Lung (tissue), 12 donors: ENCODE measurements around the gene NDUFS8. TPM values are rescaled to one million over a fixed set of nuclear protein-coding genes. Genes with fewer than 3 reads are reported as not detected.

Source experiments
- ATAC-seq: fragments of 200-7000 bp; cut with Tn5 transposase; one replicate; pipeline ENCODE4 v1.9.1; 2020; ENCODE audit warnings: moderate number of reproducible peaks; ENCODE audit not compliant: insufficient read depth, low FRiP score
- DNase-seq, 3 donors: peaks; one replicate each; pipeline ENCODE4 v3.0.0-alpha.2; 2013 to 2017
- H3K27ac ChIP-seq, 2 donors: one replicate each; pipeline ENCODE4 v1.5.1; 2013; ENCODE audit warnings: mild to moderate bottlenecking in 2 of 2, moderate library complexity in 2 of 2, control low read depth in 1 of 2, inconsistent platforms in 1 of 2, low read depth in 1 of 2, low read length in 1 of 2
- H3K27me3 ChIP-seq, 3 donors: one replicate each; pipeline ENCODE4 v1.5.1; 2013; ENCODE audit warnings: low read length in 2 of 3; ENCODE audit not compliant: control insufficient read depth in 3 of 3, insufficient read depth in 3 of 3
- H3K36me3 ChIP-seq, 4 donors: one replicate each; pipeline ENCODE4 v1.5.1; 2013; ENCODE audit warnings: low read length in 4 of 4, mild to moderate bottlenecking in 1 of 4, moderate library complexity in 1 of 4; ENCODE audit not compliant: control insufficient read depth in 4 of 4, insufficient read depth in 4 of 4
- H3K4me1 ChIP-seq, 5 donors: one replicate each; pipeline ENCODE4 v1.5.1; 2013; ENCODE audit warnings: low read length in 5 of 5, mild to moderate bottlenecking in 2 of 5, moderate library complexity in 1 of 5; ENCODE audit not compliant: control insufficient read depth in 5 of 5, insufficient read depth in 5 of 5
- H3K4me3 ChIP-seq: one replicate; pipeline ENCODE4 v1.5.1; 2013; ENCODE audit warnings: mild to moderate bottlenecking, control low read depth, moderate library complexity
- H3K9ac ChIP-seq, 2 donors: one replicate each; pipeline ENCODE4 v1.5.1; 2013; ENCODE audit warnings: low read length in 2 of 2, control low read depth in 1 of 2; ENCODE audit not compliant: insufficient read depth in 1 of 2
- H3K9me3 ChIP-seq, 4 donors: one replicate each; pipeline ENCODE4 v1.5.1; 2013; ENCODE audit warnings: low read length in 3 of 4, mild to moderate bottlenecking in 1 of 4, moderate library complexity in 1 of 4; ENCODE audit not compliant: control insufficient read depth in 4 of 4, insufficient read depth in 3 of 4
- WGBS, 2 donors: extraction: QIAGEN DNeasy Blood & Tissue Kit; methylation state at CpG; one replicate each; pipeline ENCODE4 v1.1.7; 2013; 5-methylcytosine and 5-hydroxymethylcytosine counted together
- polyA plus RNA-seq, 2 donors: library from polyadenylated mRNA; stranded (reverse); fragments of 200-250 nt; gene quantifications; one replicate each; pipeline ENCODE4 v1.2.1, GENCODE V29; 2013
- total RNA-seq, 2 donors: library from RNA; depleted of rRNA in 1 of 2; stranded (reverse); fragments of >200 nt in 1 of 2; gene quantifications; one replicate each; pipeline ENCODE4 v1.2.1, GENCODE V29; 2014 to 2021
- TF ChIP-seq, protein P1 (sequence below): IDR thresholded peaks from 2 replicates; pipeline ENCODE4 v1.5.1; 2012; ENCODE audit warnings: mild to moderate bottlenecking; ENCODE audit errors: control extremely low read depth, extremely low read depth
- donor health status: control.
- donor health status: control.
- donor health status: Bipolar disorder and iron deficiency.
- donor health status: healthy.
- donor health status: DM: yes; HTN: yes; CAD: no.

Gene NDUFS8
- total and polyA plus RNA-seq, 4 donors, result 57.8 to 180 (median 145) TPM

GRCh38 chr11:68013611-68014156 is 16.8 kb upstream of the NDUFS8 start:
- H3K27me3 ChIP-seq, result no peaks in the 10 kb centered on the region
- ATAC-seq (no peak), DNase-seq (no peak)
- WGBS, 2 donors, result 76 to 91% methylated on average over 14 of the region's 14 CpGs
- TF ChIP-seq, protein P1, sequence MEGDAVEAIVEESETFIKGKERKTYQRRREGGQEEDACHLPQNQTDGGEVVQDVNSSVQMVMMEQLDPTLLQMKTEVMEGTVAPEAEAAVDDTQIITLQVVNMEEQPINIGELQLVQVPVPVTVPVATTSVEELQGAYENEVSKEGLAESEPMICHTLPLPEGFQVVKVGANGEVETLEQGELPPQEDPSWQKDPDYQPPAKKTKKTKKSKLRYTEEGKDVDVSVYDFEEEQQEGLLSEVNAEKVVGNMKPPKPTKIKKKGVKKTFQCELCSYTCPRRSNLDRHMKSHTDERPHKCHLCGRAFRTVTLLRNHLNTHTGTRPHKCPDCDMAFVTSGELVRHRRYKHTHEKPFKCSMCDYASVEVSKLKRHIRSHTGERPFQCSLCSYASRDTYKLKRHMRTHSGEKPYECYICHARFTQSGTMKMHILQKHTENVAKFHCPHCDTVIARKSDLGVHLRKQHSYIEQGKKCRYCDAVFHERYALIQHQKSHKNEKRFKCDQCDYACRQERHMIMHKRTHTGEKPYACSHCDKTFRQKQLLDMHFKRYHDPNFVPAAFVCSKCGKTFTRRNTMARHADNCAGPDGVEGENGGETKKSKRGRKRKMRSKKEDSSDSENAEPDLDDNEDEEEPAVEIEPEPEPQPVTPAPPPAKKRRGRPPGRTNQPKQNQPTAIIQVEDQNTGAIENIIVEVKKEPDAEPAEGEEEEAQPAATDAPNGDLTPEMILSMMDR, result no peak
- peaks cover 5 to 47% (median 15%) of the 10 kb centered on the region in 5 donors for H3K4me1 ChIP-seq
- no peaks in the 10 kb centered on the region for H3K9me3 ChIP-seq
- no peak overlapping the region for H3K9ac ChIP-seq
- no peak overlapping the region for H3K4me3 ChIP-seq
- H3K27ac ChIP-seq, result peak overlapping the region in 1 of 2 donors; percentile 88
- peaks cover 0 to 4% (median 0%) of the 10 kb centered on the region in 4 donors for H3K36me3 ChIP-seq

- no peaks in the 10 kb centered on the region for H3K27me3 ChIP-seq
- H3K4me1 ChIP-seq, result peaks cover 5 to 43% (median 15%) of the 10 kb centered on the region in 5 donors
- H3K27ac ChIP-seq, result peak overlapping the region in 1 of 2 donors; percentile 88
- DNase-seq, result peak; percentile 78 to 83 (median 81)
- H3K9me3 ChIP-seq, result no peaks in the 10 kb centered on the region
- peak; percentile 37 for ATAC-seq
- TF ChIP-seq, protein P1, result no peak
- peaks cover 0 to 4% (median 0%) of the 10 kb centered on the region in 4 donors for H3K36me3 ChIP-seq
- 30 to 41% methylated on average over 15 to 16 of the region's 16 CpGs for WGBS, 2 donors
- no peak overlapping the region for H3K4me3 ChIP-seq
- no peak overlapping the region for H3K9ac ChIP-seq
These were observed 16.1 kb upstream of the NDUFS8 start for GRCh38 chr11:68014157-68014946.

- TF ChIP-seq, protein P1, result no peak
- no peak overlapping the region for H3K9ac ChIP-seq
- peak overlapping the region in 1 of 2 donors; percentile 88 for H3K27ac ChIP-seq
- no peak for DNase-seq
- no peaks in the 10 kb centered on the region for H3K9me3 ChIP-seq
- H3K4me1 ChIP-seq, result peaks cover 5 to 40% (median 15%) of the 10 kb centered on the region in 5 donors
- no peak overlapping the region for H3K4me3 ChIP-seq
- ATAC-seq, result no peak
- no peaks in the 10 kb centered on the region for H3K27me3 ChIP-seq
- peaks cover 0 to 4% (median 0%) of the 10 kb centered on the region in 4 donors for H3K36me3 ChIP-seq
- WGBS, 2 donors, result 87 to 89% methylated on average over 17 to 19 of the region's 19 CpGs
These were observed 15.5 kb upstream of the NDUFS8 start for GRCh38 chr11:68014947-68015447.
